Measurements from ENCODE around the gene RPS6KC1.

Gene RPS6KC1

DNA sequence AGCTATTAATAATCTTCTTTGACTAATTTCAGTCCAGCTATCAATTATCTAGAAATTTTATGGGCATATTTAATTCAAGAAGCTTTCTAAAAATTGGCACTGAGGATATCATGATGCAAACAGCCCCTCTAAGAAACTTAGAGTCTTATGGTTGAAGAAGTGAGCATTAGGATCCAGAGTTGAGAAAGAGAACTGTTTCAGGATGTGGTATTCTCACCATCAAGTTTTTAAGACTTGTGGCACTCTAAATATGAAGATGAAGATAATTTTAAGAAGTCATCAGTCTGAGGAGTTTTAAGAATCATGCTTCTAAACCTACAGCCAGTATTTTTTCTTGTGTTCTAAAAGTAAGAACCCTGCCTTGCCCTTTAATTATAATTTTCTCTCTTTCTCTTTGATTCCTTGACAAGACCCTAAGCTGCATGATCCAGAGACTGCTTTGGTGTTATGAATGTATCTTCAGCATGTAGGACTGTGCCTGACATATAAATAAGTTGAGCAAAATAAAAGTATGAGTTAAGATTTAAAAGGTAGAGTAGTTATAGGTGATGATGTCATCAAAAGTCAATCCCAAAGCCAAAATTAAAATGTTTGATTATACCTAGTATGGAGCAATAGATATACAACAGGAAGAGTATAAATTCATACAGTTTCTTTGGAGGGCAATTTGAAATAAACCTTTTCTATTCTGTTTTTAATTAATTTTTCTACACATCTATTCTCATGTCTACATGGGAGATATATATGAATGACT lies 39.1 kb downstream of the RPS6KC1 start:
- Histone ChIP-seq H2BK12ac (ENCODE audit: low read length) (no peak overlapping the region), H3K4me3 (ENCODE audit: low read depth, low read length) (no peak overlapping the region), H3K4me1 (ENCODE audit: control insufficient read depth in 1 of 2, insufficient read depth in 2 of 2, low read length in 2 of 2) (no peaks in the 10 kb centered on the region), H4K8ac (ENCODE audit: low read depth, low read length) (no peak overlapping the region), H3K27me3 (ENCODE audit: insufficient read depth, low read length) (no peaks in the 10 kb centered on the region), H2BK120ac (ENCODE audit: insufficient read depth, low read length, poor library complexity) (no peak overlapping the region), H4K12ac (ENCODE audit: low read depth, low read length) (no peak overlapping the region), H3K14ac (ENCODE audit: low read length) (no peak overlapping the region), H3K27ac (ENCODE audit: low read depth, low read length) (no peak overlapping the region), H3K36me3 (ENCODE audit: control insufficient read depth in 1 of 2, insufficient read depth in 2 of 2, low read length in 2 of 2) (peaks cover 0 to 5% of the 10 kb centered on the region in 2 experiments), H2BK5ac (ENCODE audit: low read depth, low read length, poor library complexity) (no peak overlapping the region), H3K18ac (ENCODE audit: low read length) (no peak overlapping the region), H3K4ac (ENCODE audit: low read depth, low read length) (no peak overlapping the region), H2AK5ac (ENCODE audit: low read length) (no peak overlapping the region), H3K79me1 (ENCODE audit: low read length) (no peaks in the 10 kb centered on the region), H3K79me2 (ENCODE audit: control insufficient read depth, insufficient read depth, low read length, poor library complexity) (no peaks in the 10 kb centered on the region), H4K91ac (ENCODE audit: low read depth, low read length) (no peak overlapping the region), H3K9me3 (ENCODE audit: insufficient read depth, low read depth, low read length) (no peaks in the 10 kb centered on the region), H3K23ac (ENCODE audit: low read length) (no peak overlapping the region), H3K9ac (ENCODE audit: low read length) (no peak overlapping the region), H2AFZ (ENCODE audit: insufficient read depth, low read length, poor library complexity) (no peak overlapping the region), H3K4me2 (ENCODE audit: low read length) (no peak overlapping the region)
- no peak for DNase-seq

DNA sequence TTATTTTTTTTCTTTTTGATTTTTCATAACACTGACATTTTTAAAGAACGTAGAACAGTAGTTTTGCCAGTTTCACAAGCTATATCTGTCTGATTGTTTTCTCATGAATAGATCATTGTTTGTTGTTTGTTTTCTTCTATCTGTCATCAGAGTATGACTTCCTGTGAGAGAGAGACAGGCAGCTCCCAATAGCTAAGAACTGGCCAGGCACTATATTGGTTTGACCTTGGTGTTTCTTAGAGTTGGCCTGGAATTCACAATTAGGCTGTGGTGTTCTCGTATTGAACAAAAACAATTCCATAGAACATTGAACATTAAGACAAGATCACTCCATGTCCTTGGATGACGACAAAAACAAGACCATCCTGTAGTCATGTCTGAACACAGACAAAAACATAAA lies 43.4 kb downstream of the RPS6KC1 start:
- Histone ChIP-seq H3K79me2 (ENCODE audit: control insufficient read depth, insufficient read depth, low read length, poor library complexity) (no peaks in the 10 kb centered on the region), H4K12ac (ENCODE audit: low read depth, low read length) (no peak overlapping the region), H2BK5ac (ENCODE audit: low read depth, low read length, poor library complexity) (no peak overlapping the region), H3K27me3 (ENCODE audit: insufficient read depth, low read length) (no peaks in the 10 kb centered on the region), H2BK120ac (ENCODE audit: insufficient read depth, low read length, poor library complexity) (no peak overlapping the region), H3K4me1 (ENCODE audit: control insufficient read depth in 1 of 2, insufficient read depth in 2 of 2, low read length in 2 of 2) (no peaks in the 10 kb centered on the region), H3K79me1 (ENCODE audit: low read length) (no peaks in the 10 kb centered on the region), H3K27ac (ENCODE audit: low read depth, low read length) (no peak overlapping the region), H4K91ac (ENCODE audit: low read depth, low read length) (no peak overlapping the region), H3K14ac (ENCODE audit: low read length) (no peak overlapping the region), H2AK5ac (ENCODE audit: low read length) (no peak overlapping the region), H2AFZ (ENCODE audit: insufficient read depth, low read length, poor library complexity) (no peak overlapping the region), H3K9ac (ENCODE audit: low read length) (no peak overlapping the region), H3K18ac (ENCODE audit: low read length) (no peak overlapping the region), H3K36me3 (ENCODE audit: control insufficient read depth in 1 of 2, insufficient read depth in 2 of 2, low read length in 2 of 2) (no peaks in the 10 kb centered on the region), H3K4me2 (ENCODE audit: low read length) (no peak overlapping the region), H4K8ac (ENCODE audit: low read depth, low read length) (no peak overlapping the region), H3K4ac (ENCODE audit: low read depth, low read length) (no peak overlapping the region), H2BK12ac (ENCODE audit: low read length) (no peak overlapping the region), H3K9me3 (ENCODE audit: insufficient read depth, low read depth, low read length) (no peaks in the 10 kb centered on the region), H3K4me3 (ENCODE audit: low read depth, low read length) (no peak overlapping the region), H3K23ac (ENCODE audit: low read length) (no peak overlapping the region)
- no peak for DNase-seq
- WGBS (ENCODE audit: extremely low coverage, insufficient coverage, insufficient read length), result no CpG with 5 or more reads among the region's 3 CpGs

DNA sequence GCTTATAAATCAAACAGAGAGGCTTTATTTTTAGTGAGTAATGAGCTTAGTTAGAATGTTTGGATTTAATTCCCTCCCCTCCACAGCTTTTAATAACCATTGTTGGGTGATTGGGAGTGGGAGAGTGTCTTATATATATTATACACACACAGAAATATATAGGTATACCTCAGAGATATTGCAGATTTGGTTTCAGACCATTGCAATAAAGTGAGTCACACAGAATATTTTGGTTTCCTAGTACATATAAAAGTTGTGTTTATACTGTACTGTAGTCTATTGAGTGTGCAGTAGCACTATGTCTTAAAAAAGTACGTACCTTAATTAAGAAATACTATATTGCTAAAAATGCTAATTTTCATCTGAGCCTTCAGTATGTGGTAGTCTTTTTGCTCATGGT lies 44.4 kb downstream of the RPS6KC1 start:
- H4K91ac ChIP-seq (ENCODE audit: low read depth, low read length), result no peak overlapping the region
- H3K4me1 ChIP-seq (ENCODE audit: control insufficient read depth in 1 of 2, insufficient read depth in 2 of 2, low read length in 2 of 2), result no peaks in the 10 kb centered on the region
- H4K8ac ChIP-seq (ENCODE audit: low read depth, low read length), result no peak overlapping the region
- H3K27me3 ChIP-seq (ENCODE audit: insufficient read depth, low read length), result no peaks in the 10 kb centered on the region
- no peaks in the 10 kb centered on the region for H3K36me3 ChIP-seq (ENCODE audit: control insufficient read depth in 1 of 2, insufficient read depth in 2 of 2, low read length in 2 of 2)
- H3K4me2 ChIP-seq (ENCODE audit: low read length), result no peak overlapping the region
- H3K79me2 ChIP-seq (ENCODE audit: control insufficient read depth, insufficient read depth, low read length, poor library complexity), result no peaks in the 10 kb centered on the region
- no peak overlapping the region for H2BK120ac ChIP-seq (ENCODE audit: insufficient read depth, low read length, poor library complexity)
- H3K27ac ChIP-seq (ENCODE audit: low read depth, low read length), result no peak overlapping the region
- no peak overlapping the region for H2BK12ac ChIP-seq (ENCODE audit: low read length)
- H3K9ac ChIP-seq (ENCODE audit: low read length), result no peak overlapping the region
- no peak overlapping the region for H4K12ac ChIP-seq (ENCODE audit: low read depth, low read length)
- DNase-seq, result no peak
- no CpG with 5 or more reads among the region's 1 CpG for WGBS (ENCODE audit: extremely low coverage, insufficient coverage, insufficient read length)
- no peak overlapping the region for H2AFZ ChIP-seq (ENCODE audit: insufficient read depth, low read length, poor library complexity)
- H3K9me3 ChIP-seq (ENCODE audit: insufficient read depth, low read depth, low read length), result no peaks in the 10 kb centered on the region
- H3K4ac ChIP-seq (ENCODE audit: low read depth, low read length), result no peak overlapping the region
- H3K18ac ChIP-seq (ENCODE audit: low read length), result no peak overlapping the region
- H3K4me3 ChIP-seq (ENCODE audit: low read depth, low read length), result no peak overlapping the region
- no peak overlapping the region for H2BK5ac ChIP-seq (ENCODE audit: low read depth, low read length, poor library complexity)
- H3K14ac ChIP-seq (ENCODE audit: low read length), result no peak overlapping the region
- H3K79me1 ChIP-seq (ENCODE audit: low read length), result no peaks in the 10 kb centered on the region
- no peak overlapping the region for H3K23ac ChIP-seq (ENCODE audit: low read length)
- H2AK5ac ChIP-seq (ENCODE audit: low read length), result no peak overlapping the region

DNA sequence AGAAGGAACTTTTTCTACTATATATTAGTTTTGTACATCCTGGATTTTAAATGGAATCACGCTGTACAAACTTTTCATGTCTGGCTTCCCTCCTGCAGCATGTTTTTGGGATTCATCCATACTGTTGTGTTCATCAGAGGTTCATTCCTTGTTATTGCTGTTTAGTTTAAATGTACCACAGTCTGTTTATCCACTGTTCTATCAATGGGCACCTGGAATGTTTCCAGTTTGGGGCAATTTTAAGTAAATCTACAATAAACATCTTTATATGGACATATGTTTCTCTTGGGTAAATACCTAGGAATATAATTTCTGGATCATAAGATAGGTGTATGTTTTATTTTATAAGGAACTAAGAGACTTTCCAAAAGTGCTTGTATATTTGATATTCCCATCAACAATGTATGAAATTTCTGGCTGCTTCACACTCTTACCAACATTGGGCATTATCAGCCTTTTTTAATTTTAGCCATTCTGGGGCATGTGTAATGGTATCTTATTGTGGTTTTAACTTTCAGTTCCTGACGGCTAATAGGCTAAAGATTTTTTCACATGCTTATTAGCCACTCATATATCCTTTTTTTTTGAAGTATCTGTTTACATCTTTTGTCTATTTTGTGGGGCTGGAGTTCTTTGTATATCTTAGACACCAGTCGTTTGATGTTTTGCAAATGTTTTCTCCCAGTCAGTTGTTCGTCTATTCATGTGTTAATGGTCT lies 48.8 kb downstream of the RPS6KC1 start:
- no peak for DNase-seq
- H2BK120ac ChIP-seq (ENCODE audit: insufficient read depth, low read length, poor library complexity), result no peak overlapping the region

More for the DNA sequence above, 48.8 kb downstream of the RPS6KC1 start:
- no CpG with 5 or more reads among the region's 4 CpGs for WGBS (ENCODE audit: extremely low coverage, insufficient coverage, insufficient read length)
- Histone ChIP-seq H2AK5ac (ENCODE audit: low read length) (no peak overlapping the region), H3K4me2 (ENCODE audit: low read length) (no peak overlapping the region), H3K4ac (ENCODE audit: low read depth, low read length) (no peak overlapping the region), H4K8ac (ENCODE audit: low read depth, low read length) (no peak overlapping the region), H3K9me3 (ENCODE audit: insufficient read depth, low read depth, low read length) (no peaks in the 10 kb centered on the region), H3K79me1 (ENCODE audit: low read length) (no peaks in the 10 kb centered on the region), H3K9ac (ENCODE audit: low read length) (no peak overlapping the region), H2AFZ (ENCODE audit: insufficient read depth, low read length, poor library complexity) (no peak overlapping the region), H3K36me3 (ENCODE audit: control insufficient read depth in 1 of 2, insufficient read depth in 2 of 2, low read length in 2 of 2) (no peaks in the 10 kb centered on the region), H3K4me3 (ENCODE audit: low read depth, low read length) (no peak overlapping the region), H3K18ac (ENCODE audit: low read length) (no peak overlapping the region), H2BK12ac (ENCODE audit: low read length) (no peak overlapping the region), H3K27me3 (ENCODE audit: insufficient read depth, low read length) (no peaks in the 10 kb centered on the region), H2BK5ac (ENCODE audit: low read depth, low read length, poor library complexity) (no peak overlapping the region), H3K27ac (ENCODE audit: low read depth, low read length) (no peak overlapping the region), H3K79me2 (ENCODE audit: control insufficient read depth, insufficient read depth, low read length, poor library complexity) (no peaks in the 10 kb centered on the region), H3K23ac (ENCODE audit: low read length) (no peak overlapping the region), H3K14ac (ENCODE audit: low read length) (no peak overlapping the region), H4K91ac (ENCODE audit: low read depth, low read length) (no peak overlapping the region), H3K4me1 (ENCODE audit: control insufficient read depth in 1 of 2, insufficient read depth in 2 of 2, low read length in 2 of 2) (no peaks in the 10 kb centered on the region), H4K12ac (ENCODE audit: low read depth, low read length) (no peak overlapping the region)

Measured in trophoblast cell (in vitro differentiated cells and primary cell).